Liver (tissue), 9 donors: ENCODE results near the gene NXN. TPM values are rescaled to one million over a fixed set of nuclear protein-coding genes. Genes with fewer than 3 reads are reported as not detected.
"Not testable (repeated sequence)": the region's sequence is repeated elsewhere in the genome, so short reads cannot be mapped to it uniquely, and the experiment has no call there.

Experiments used
- DNase-seq: peaks from one replicate; pipeline ENCODE4 v3.0.0-alpha.2; 2017; ENCODE audit warnings: low spot score
- H3K27ac ChIP-seq, 2 donors: one replicate each; pipeline ENCODE4 v1.7.0; 2013; ENCODE audit warnings: inconsistent platforms in 2 of 2, low read length in 2 of 2, control low read depth in 1 of 2, low read depth in 1 of 2, mild to moderate bottlenecking in 1 of 2
- H3K27me3 ChIP-seq, 4 donors: one replicate each; pipeline versions ENCODE4 v1.6.1 to v1.7.0; 2013; ENCODE audit warnings: low read length in 3 of 4, inconsistent platforms in 1 of 4, mild to moderate bottlenecking in 1 of 4, moderate library complexity in 1 of 4; ENCODE audit not compliant: control insufficient read depth in 4 of 4, insufficient read depth in 4 of 4
- H3K36me3 ChIP-seq, 4 donors: one replicate each; pipeline versions ENCODE4 v1.6.1 to v1.7.0; 2013; ENCODE audit warnings: low read length in 3 of 4, mild to moderate bottlenecking in 3 of 4, low read depth in 1 of 4, moderate library complexity in 1 of 4; ENCODE audit not compliant: control insufficient read depth in 4 of 4, insufficient read depth in 3 of 4
- H3K4me1 ChIP-seq, 4 donors: one replicate each; pipeline versions ENCODE4 v1.6.1 to v1.7.0; 2013; ENCODE audit warnings: low read length in 3 of 4, mild to moderate bottlenecking in 3 of 4, moderate library complexity in 1 of 4; ENCODE audit not compliant: control insufficient read depth in 4 of 4, insufficient read depth in 4 of 4
- H3K4me3 ChIP-seq, 3 donors: one replicate each; pipeline versions ENCODE4 v1.6.1 to v1.7.0; 2013; ENCODE audit warnings: low read length in 3 of 3, control low read depth in 1 of 3, low read depth in 1 of 3, mild to moderate bottlenecking in 1 of 3
- H3K9ac ChIP-seq, 2 donors: one replicate each; pipeline ENCODE4 v1.7.0; 2013; ENCODE audit warnings: low read length in 2 of 2, mild to moderate bottlenecking in 2 of 2, moderate library complexity in 2 of 2, control low read depth in 1 of 2, low read depth in 1 of 2
- H3K9me3 ChIP-seq, 4 donors: one replicate each; pipeline versions ENCODE4 v1.6.1 to v1.7.0; 2013; ENCODE audit warnings: low read length in 3 of 4; ENCODE audit not compliant: control insufficient read depth in 4 of 4
- EGR1 ChIP-seq, 2 donors: IDR thresholded peaks; 2 replicates each; pipeline ENCODE4 v1.6.1; 2016 to 2018; ENCODE audit warnings: antibody characterized with exemption in 2 of 2, low read depth in 2 of 2
- FOXA1 ChIP-seq: IDR thresholded peaks from 2 replicates; pipeline ENCODE4 v1.6.1; 2016; ENCODE audit warnings: antibody characterized with exemption
- FOXA2 ChIP-seq: IDR thresholded peaks from 2 replicates; pipeline ENCODE4 v1.6.1; 2016; ENCODE audit warnings: antibody characterized with exemption
- HNF4A ChIP-seq, 2 donors: conservative IDR thresholded peaks; 2 replicates each; pipeline ENCODE4 v1.6.1; 2016; ENCODE audit warnings: antibody characterized with exemption in 2 of 2, mild to moderate bottlenecking in 2 of 2
- HNF4G ChIP-seq: IDR thresholded peaks from 2 replicates; pipeline ENCODE4 v1.6.1; 2016; ENCODE audit warnings: antibody characterized with exemption
- JUND ChIP-seq, 2 donors: IDR thresholded peaks; 2 replicates each; pipeline ENCODE4 v1.6.1; 2016; ENCODE audit warnings: antibody characterized with exemption in 2 of 2
- NR2F2 ChIP-seq: IDR thresholded peaks from 2 replicates; pipeline ENCODE4 v1.6.1; 2016; ENCODE audit warnings: antibody characterized with exemption
- SP1 ChIP-seq: IDR thresholded peaks from 2 replicates; pipeline ENCODE4 v1.6.1; 2018; ENCODE audit warnings: antibody characterized with exemption, mild to moderate bottlenecking
- TAF1 ChIP-seq: conservative IDR thresholded peaks from 2 replicates; pipeline ENCODE4 v1.6.1; 2016; ENCODE audit warnings: antibody characterized with exemption, mild to moderate bottlenecking
- YY1 ChIP-seq: IDR thresholded peaks from 2 replicates; pipeline ENCODE4 v1.6.1; 2016; ENCODE audit warnings: antibody characterized with exemption, mild to moderate bottlenecking
- ZBTB33 ChIP-seq: IDR thresholded peaks from 2 replicates; pipeline ENCODE4 v1.6.1; 2016; ENCODE audit warnings: antibody characterized with exemption
- WGBS: extraction: QIAGEN DNeasy Blood & Tissue Kit; methylation state at CpG from one replicate; pipeline ENCODE4 v1.1.7; 2013; 5-methylcytosine and 5-hydroxymethylcytosine counted together
- polyA plus RNA-seq, 2 donors: library from polyadenylated mRNA; stranded (reverse) in 1 of 2; unstranded in 1 of 2; fragments of 200-250 nt in 1 of 2; fragments of >200 nt in 1 of 2; fragmentation: Nextera tagmentation in 1 of 2; extraction: Ambion mirVana in 1 of 2; gene quantifications; one replicate each; pipeline versions ENCODE4 v1.2.1 to v1.2.3, GENCODE V29; 2013 to 2015
- total RNA-seq, 2 donors: library from RNA; depleted of rRNA; stranded (reverse); fragments of >200 nt; gene quantifications; one replicate each; pipeline ENCODE4 v1.2.3, GENCODE V29; 2014
- TF ChIP-seq, protein P1 (sequence below): IDR thresholded peaks from 2 replicates; pipeline ENCODE4 v1.6.1; 2016; ENCODE audit warnings: antibody characterized with exemption
- donor health status: healthy.
- donor health status: healthy.
- donor health status: healthy.
- donor health status: healthy.
- donor health status: healthy.

NXN gene
- total and polyA plus RNA-seq, 4 donors: 2.3 to 4.5 (median 3.3) TPM

DNA sequence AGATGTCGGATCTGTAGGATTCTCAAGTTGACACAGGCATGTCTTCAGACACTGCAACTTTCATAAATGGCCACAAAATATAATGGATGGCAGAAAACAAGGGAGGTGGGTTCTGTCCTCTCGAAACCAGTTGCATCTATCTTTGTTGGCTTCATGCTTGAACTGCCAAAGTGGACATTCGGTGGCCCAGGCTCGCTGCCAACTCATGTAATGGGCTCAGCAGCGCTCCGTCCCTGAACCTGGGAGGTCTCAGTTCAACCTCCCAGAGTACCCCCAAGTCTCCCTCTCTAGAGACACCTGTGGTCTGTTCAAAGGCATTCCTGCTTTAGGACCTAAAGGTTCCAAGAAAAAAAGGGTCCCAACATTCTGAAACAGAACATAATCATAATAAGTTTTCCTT, 71.9 kb downstream of the NXN start:
- H3K27me3 ChIP-seq: no peaks in the 10 kb centered on the region
- DNase-seq: no peak
- WGBS: 55% methylated on average over 6 of the region's 6 CpGs
- no peak overlapping the region for H3K9ac ChIP-seq
- H3K4me1 ChIP-seq: peaks cover 1 to 10% (median 3%) of the 10 kb centered on the region in 4 donors
- no peaks in the 10 kb centered on the region for H3K9me3 ChIP-seq
- TF ChIP-seq, protein P1, sequence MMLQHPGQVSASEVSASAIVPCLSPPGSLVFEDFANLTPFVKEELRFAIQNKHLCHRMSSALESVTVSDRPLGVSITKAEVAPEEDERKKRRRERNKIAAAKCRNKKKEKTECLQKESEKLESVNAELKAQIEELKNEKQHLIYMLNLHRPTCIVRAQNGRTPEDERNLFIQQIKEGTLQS: no peak
- TF ChIP-seq EGR1 (IDR thresholded peaks at IDR 0.05; ENCODE audit: low read depth in 2 of 2) (no peak), HNF4A (conservative IDR thresholded peaks at IDR 0.05) (no peak), ZBTB33 (no peak), NR2F2 (no peak), HNF4G (no peak), TAF1 (no peak), FOXA2 (no peak), YY1 (no peak), JUND (IDR thresholded peaks at IDR 0.05) (no peak), SP1 (no peak)
- no peak overlapping the region for H3K27ac ChIP-seq
- H3K36me3 ChIP-seq: no peaks in the 10 kb centered on the region
- H3K4me3 ChIP-seq: no peak overlapping the region

- H3K27me3 ChIP-seq, DNase-seq, H3K36me3 ChIP-seq, H3K27ac ChIP-seq, H3K4me3 ChIP-seq, H3K9ac ChIP-seq, H3K9me3 ChIP-seq: not testable (repeated sequence)
- 89% methylated on average over 6 of the region's 6 CpGs for WGBS
- peaks cover 1 to 15% (median 3%) of the 10 kb centered on the region in 4 donors for H3K4me1 ChIP-seq
Measured at GRCh38 chr17:905708-906107, 73.9 kb downstream of the NXN start.

GRCh38 chr17:903691-904481, 75.7 kb downstream of the NXN start:
- Histone ChIP-seq H3K27ac (no peak overlapping the region), H3K36me3 (no peaks in the 10 kb centered on the region), H3K9ac (no peak overlapping the region), H3K4me3 (no peak overlapping the region), H3K4me1 (peaks cover 0 to 9% (median under 1%) of the 10 kb centered on the region in 4 donors), H3K9me3 (no peaks in the 10 kb centered on the region), H3K27me3 (no peaks in the 10 kb centered on the region)
- WGBS: 87% methylated on average over 34 of the region's 34 CpGs
- DNase-seq: no peak
- TF ChIP-seq ZBTB33 (no peak), FOXA2 (no peak), FOXA1 (no peak)
